ENCODE data around the gene SERGEF. TPM values are rescaled to one million over a fixed set of nuclear protein-coding genes. Genes with fewer than 3 reads are reported as not detected.

The SERGEF gene
- total RNA-seq, 1 experiment from 2014 or later = 28.7 TPM

DNA sequence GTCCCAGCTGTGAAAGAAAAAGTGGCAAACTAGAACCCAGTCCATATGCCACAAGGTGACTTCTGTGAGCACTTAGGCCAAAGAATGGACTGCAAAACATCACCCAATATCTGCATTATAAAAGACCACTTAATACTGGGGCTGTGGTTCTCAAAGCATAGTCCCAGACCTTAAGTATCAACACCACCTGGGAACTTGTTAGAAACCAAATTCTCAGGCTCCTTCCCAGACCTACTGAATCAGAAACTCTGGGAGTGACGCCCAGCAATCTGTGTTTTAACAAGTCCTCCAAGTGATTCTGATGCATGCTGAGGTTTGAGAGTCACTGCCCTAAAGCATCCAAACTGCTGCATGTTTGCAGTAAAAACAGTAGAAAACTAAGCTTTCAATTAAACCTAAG lies 81.3 kb downstream of the SERGEF start:
- Histone ChIP-seq H2AFZ (no peak overlapping the region), H3K4me2 (no peak overlapping the region), H3K4me1 (replicated peaks; ENCODE audit: insufficient read depth) (no peaks in the 10 kb centered on the region), H3K36me3 (ENCODE audit: low read depth) (no peaks in the 10 kb centered on the region; the same call in 1 of the 2 replicates), H3K9me2 (ENCODE audit: insufficient read depth) (no peaks in the 10 kb centered on the region), H3K27ac (no peak overlapping the region), H4K20me1 (ENCODE audit: insufficient read depth) (no peaks in the 10 kb centered on the region), H3F3A (ENCODE audit: insufficient read depth, low read depth) (no peaks in the 10 kb centered on the region), H3K4me3 (no peak overlapping the region), H3K27me3 (ENCODE audit: insufficient read depth, low read depth) (no peaks in the 10 kb centered on the region), H3K79me2 (ENCODE audit: low read depth) (no peaks in the 10 kb centered on the region), H3K9me3 (ENCODE audit: insufficient read depth, low read depth) (peaks cover 6% of the 10 kb centered on the region; the same call in 1 of the 2 replicates)
- no peak for DNase-seq
- ChIA-PET CTCF (no interaction called here), POLR2A (ENCODE audit: unreplicated experiment) (no interaction called here)
- intact Hi-C loops (cut with micrococcal nuclease; ENCODE audit: unreplicated experiment) = no loop called here
- no peak for TF ChIP-seq EZH2 (IDR thresholded peaks at IDR 0.05; ENCODE audit: low read depth)
- TF ChIP-seq, protein P1, sequence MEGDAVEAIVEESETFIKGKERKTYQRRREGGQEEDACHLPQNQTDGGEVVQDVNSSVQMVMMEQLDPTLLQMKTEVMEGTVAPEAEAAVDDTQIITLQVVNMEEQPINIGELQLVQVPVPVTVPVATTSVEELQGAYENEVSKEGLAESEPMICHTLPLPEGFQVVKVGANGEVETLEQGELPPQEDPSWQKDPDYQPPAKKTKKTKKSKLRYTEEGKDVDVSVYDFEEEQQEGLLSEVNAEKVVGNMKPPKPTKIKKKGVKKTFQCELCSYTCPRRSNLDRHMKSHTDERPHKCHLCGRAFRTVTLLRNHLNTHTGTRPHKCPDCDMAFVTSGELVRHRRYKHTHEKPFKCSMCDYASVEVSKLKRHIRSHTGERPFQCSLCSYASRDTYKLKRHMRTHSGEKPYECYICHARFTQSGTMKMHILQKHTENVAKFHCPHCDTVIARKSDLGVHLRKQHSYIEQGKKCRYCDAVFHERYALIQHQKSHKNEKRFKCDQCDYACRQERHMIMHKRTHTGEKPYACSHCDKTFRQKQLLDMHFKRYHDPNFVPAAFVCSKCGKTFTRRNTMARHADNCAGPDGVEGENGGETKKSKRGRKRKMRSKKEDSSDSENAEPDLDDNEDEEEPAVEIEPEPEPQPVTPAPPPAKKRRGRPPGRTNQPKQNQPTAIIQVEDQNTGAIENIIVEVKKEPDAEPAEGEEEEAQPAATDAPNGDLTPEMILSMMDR (conservative IDR thresholded peaks at IDR 0.05) = no peak
- BruUV-seq (replicated peaks) = no TSS peak

DNA sequence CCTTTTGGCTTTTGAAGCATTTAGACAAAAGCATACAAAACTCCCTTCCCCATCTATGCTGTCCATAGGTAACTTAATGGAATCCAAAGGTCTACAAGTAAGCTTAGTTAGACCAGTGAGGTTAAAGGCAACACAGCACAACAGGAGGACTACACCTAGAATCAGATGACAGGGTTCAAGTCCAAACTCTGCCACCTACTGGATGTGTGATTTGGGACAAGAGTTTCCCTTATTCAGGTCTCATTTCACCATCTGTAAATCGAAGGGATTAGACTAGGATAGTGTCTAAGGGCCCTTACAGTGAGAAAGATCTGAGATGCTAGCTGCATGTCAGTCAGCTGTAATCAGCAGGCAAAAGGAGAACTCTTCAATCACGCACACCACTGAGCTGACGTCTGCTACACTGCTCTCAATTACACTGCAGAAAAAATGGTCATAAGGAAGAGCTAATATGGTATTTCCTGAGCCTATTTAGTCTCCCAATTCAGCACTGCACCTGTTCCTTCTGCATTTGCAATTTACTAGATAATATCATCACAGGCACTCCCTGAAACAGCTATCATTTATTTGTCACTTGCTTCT lies 82.2 kb downstream of the SERGEF start:
- intact Hi-C loops (cut with micrococcal nuclease; ENCODE audit: unreplicated experiment) = no loop called here
- BruUV-seq (replicated peaks) = no TSS peak
- Histone ChIP-seq H3K4me3 (no peak overlapping the region), H3F3A (ENCODE audit: insufficient read depth, low read depth) (no peaks in the 10 kb centered on the region), H4K20me1 (ENCODE audit: insufficient read depth) (no peaks in the 10 kb centered on the region), H3K9me2 (ENCODE audit: insufficient read depth) (no peaks in the 10 kb centered on the region), H3K27ac (no peak overlapping the region), H3K27me3 (ENCODE audit: insufficient read depth, low read depth) (no peaks in the 10 kb centered on the region), H3K36me3 (ENCODE audit: low read depth) (no peaks in the 10 kb centered on the region; the same call in 1 of the 2 replicates), H3K79me2 (ENCODE audit: low read depth) (no peaks in the 10 kb centered on the region), H3K4me2 (no peak overlapping the region), H3K9me3 (ENCODE audit: insufficient read depth, low read depth) (peaks cover 6% of the 10 kb centered on the region; the same call in 1 of the 2 replicates), H3K4me1 (replicated peaks; ENCODE audit: insufficient read depth) (no peaks in the 10 kb centered on the region), H2AFZ (no peak overlapping the region)
- TF ChIP-seq, protein P1 (conservative IDR thresholded peaks at IDR 0.05) = no peak
- TF ChIP-seq EZH2 (IDR thresholded peaks at IDR 0.05; ENCODE audit: low read depth) = no peak
- ChIA-PET POLR2A (ENCODE audit: unreplicated experiment) (no interaction called here), CTCF (no interaction called here)
- no peak for DNase-seq

DNA sequence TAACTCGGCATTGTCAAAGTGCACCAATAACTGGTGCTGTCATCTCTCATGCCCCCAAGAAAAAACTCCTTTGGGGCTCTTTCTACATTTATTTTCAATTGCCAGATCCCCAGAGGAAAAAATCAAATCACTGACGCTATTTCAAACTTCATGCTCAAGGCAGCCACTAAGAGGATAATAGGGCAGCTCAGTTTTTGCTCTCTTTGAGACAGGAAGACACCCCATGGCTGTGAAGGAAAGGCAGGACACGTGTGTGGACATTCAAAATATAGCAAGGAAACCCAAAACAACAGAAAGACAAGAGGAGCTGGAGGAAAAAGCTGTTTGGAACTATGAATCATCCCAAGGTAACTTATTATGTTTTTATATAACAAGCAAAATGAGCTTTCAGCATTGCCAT lies 83.7 kb downstream of the SERGEF start:
- BruUV-seq (replicated peaks) = no TSS peak
- Histone ChIP-seq H3K9me2 (ENCODE audit: insufficient read depth) (no peaks in the 10 kb centered on the region), H3K4me2 (no peak overlapping the region), H2AFZ (no peak overlapping the region), H4K20me1 (ENCODE audit: insufficient read depth) (no peaks in the 10 kb centered on the region), H3K4me3 (no peak overlapping the region), H3K4me1 (replicated peaks; ENCODE audit: insufficient read depth) (no peaks in the 10 kb centered on the region), H3F3A (ENCODE audit: insufficient read depth, low read depth) (no peaks in the 10 kb centered on the region), H3K79me2 (ENCODE audit: low read depth) (no peaks in the 10 kb centered on the region), H3K27ac (no peak overlapping the region), H3K9me3 (ENCODE audit: insufficient read depth, low read depth) (peaks cover 6% of the 10 kb centered on the region; the same call in 1 of the 2 replicates), H3K36me3 (ENCODE audit: low read depth) (no peaks in the 10 kb centered on the region; the same call in 1 of the 2 replicates), H3K27me3 (ENCODE audit: insufficient read depth, low read depth) (no peaks in the 10 kb centered on the region)
- CTCF ChIA-PET = no interaction called here
- POLR2A ChIA-PET (ENCODE audit: unreplicated experiment) = no interaction called here
- intact Hi-C loops (cut with micrococcal nuclease; ENCODE audit: unreplicated experiment) = no loop called here
- no peak for TF ChIP-seq EZH2 (IDR thresholded peaks at IDR 0.05; ENCODE audit: low read depth)
- TF ChIP-seq, protein P1 (conservative IDR thresholded peaks at IDR 0.05) = no peak
- DNase-seq = no peak

All from PC-9 (cell line).